Vagina (tissue), 2 donors: Measurements from ENCODE around the gene COL18A1. TPM values are rescaled to one million over a fixed set of nuclear protein-coding genes. Genes with fewer than 3 reads are reported as not detected.

Experiments used
- DNase-seq, 2 donors: peaks; one replicate each; pipeline ENCODE4 v3.0.0-alpha.2; 2017; ENCODE audit errors: extremely low spot score in 2 of 2
- H3K27ac ChIP-seq: fragments of 200-600 bp; sonication (generic); one replicate; pipeline ENCODE4 v1.5.1; 2019
- H3K27me3 ChIP-seq: fragments of 200-600 bp; sonication (generic); one replicate; pipeline ENCODE4 v1.5.1; 2019
- H3K36me3 ChIP-seq, 2 donors: fragments of 200-600 bp; sonication (generic); one replicate each; pipeline ENCODE4 v1.5.1; 2017 to 2019
- H3K4me1 ChIP-seq: fragments of 200-600 bp; sonication (generic); one replicate; pipeline ENCODE4 v1.5.1; 2019
- H3K4me3 ChIP-seq, 2 donors: fragments of 200-600 bp; sonication (generic); 1 replicate in 1 of 2; 2 replicates in 1 of 2; pipeline ENCODE4 v1.5.1; 2016 to 2019
- H3K9me3 ChIP-seq: fragments of 200-600 bp; sonication (generic); one replicate; pipeline ENCODE4 v1.5.1; 2019
- CTCF ChIP-seq, 3 experiments: fragments of 450-650 bp in 2 of 3; fragments of 200-600 bp in 1 of 3; sonication (generic) in 1 of 3; IDR thresholded peaks; one replicate each; pipeline ENCODE4 v1.5.1; 2017 to 2019; ENCODE audit warnings: antibody characterized with exemption in 3 of 3, mild to moderate bottlenecking in 2 of 3, moderate library complexity in 2 of 3
- POLR2A ChIP-seq, 2 donors: fragments of 450-650 bp; IDR thresholded peaks; one replicate each; pipeline ENCODE4 v1.6.1; 2017; ENCODE audit warnings: antibody characterized with exemption in 2 of 2, mild to moderate bottlenecking in 2 of 2, moderate library complexity in 2 of 2
- POLR2AphosphoS5 ChIP-seq, 2 donors: sonication (generic); formaldehyde crosslinking; IDR thresholded peaks; one replicate each; pipeline ENCODE4 v1.9.0; 2017; ENCODE audit warnings: antibody characterized with exemption in 2 of 2, mild to moderate bottlenecking in 2 of 2, low read depth in 1 of 2; ENCODE audit not compliant: insufficient read depth in 1 of 2
- intact Hi-C: fragments of 100-400 bp; cut with DNase I; formaldehyde crosslinking; loops from one replicate; pipeline ENCODE4 v1.15.1; 2023
- total RNA-seq: library from RNA; depleted of rRNA; stranded (reverse); fragments of >200 nt; gene quantifications from one replicate; pipeline ENCODE4 v1.2.3, GENCODE V29; 2016

The COL18A1 gene
- total RNA-seq, 1 donor from 2014 or later, result 86.7 TPM

DNA sequence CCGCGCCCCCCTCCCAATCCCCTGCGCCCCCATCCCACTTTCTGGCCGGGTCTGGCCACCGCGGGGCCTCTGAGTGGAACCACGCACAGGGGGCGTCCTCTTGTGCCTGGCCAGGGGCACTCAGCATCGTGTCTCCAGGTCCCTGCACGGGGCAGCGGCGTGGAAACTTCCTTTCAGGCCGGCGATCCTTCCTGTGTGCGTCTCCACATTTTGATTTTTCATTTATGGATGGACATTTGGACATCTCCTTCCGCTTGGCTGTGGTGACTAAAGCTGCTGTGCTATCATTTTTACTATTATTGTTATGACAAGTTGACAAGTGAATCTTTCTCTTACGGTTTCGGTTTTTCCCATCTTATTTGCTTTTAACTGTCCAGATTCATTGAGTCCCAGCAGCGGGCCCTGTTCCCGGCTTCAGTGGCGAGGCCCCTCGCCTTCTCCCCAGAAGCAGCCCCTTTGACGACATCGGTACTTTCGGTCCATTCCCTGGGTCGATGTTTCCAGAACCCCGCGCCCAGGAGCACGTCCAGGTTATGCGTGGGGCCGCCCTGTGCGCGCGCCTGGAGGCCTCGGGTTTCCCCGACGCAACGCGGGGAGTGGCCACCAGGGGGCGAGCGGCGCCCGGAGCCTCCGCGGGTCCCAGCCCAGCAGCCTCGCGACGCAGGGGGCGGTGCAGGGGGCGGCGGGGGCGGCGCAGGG, 149.7 kb downstream of the COL18A1 start:
- TF ChIP-seq POLR2AphosphoS5 (IDR thresholded peaks at IDR 0.05; ENCODE audit: insufficient read depth in 1 of 2, low read depth in 1 of 2) (peak; percentile 50 to 72), CTCF (IDR thresholded peaks at IDR 0.05) (peak; percentile 69 to 91 (median 91)), POLR2A (IDR thresholded peaks at IDR 0.05) (no peak)
- Histone ChIP-seq H3K27me3 (no peaks in the 10 kb centered on the region), H3K4me3 (peak overlapping the region; percentile 60 to 62), H3K9me3 (no peaks in the 10 kb centered on the region), H3K4me1 (no peaks in the 10 kb centered on the region), H3K36me3 (no peaks in the 10 kb centered on the region), H3K27ac (peak overlapping the region; percentile 83)
- DNase-seq, result no peak
- intact Hi-C loops, result loop anchor here (5.0 to 10.0 kb wide), 2 partner anchors 43 to 260 kb away; no protein-coding TSS in a partner anchor

DNA sequence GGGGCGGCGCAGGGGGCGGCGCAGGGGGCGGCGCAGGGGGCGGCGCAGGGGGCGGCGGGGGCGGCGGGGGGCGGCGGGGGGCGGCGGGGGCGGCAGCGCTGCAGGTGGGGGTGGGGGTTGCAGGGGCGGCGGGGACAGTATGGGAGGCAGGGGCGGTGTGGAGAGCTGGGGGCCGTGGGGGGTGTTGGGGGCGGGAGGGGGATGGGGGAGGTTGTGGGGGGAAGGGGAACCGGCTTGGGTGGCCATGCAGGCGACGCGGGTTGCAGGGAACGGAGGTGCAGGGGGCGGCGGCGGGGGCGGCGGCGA, 150.2 kb downstream of the COL18A1 start:
- TF ChIP-seq POLR2AphosphoS5 (IDR thresholded peaks at IDR 0.05; ENCODE audit: insufficient read depth in 1 of 2, low read depth in 1 of 2) (no peak), CTCF (IDR thresholded peaks at IDR 0.05) (no peak), POLR2A (IDR thresholded peaks at IDR 0.05) (no peak)
- Histone ChIP-seq H3K4me1 (no peaks in the 10 kb centered on the region), H3K9me3 (no peaks in the 10 kb centered on the region), H3K27me3 (no peaks in the 10 kb centered on the region), H3K4me3 (peak overlapping the region; percentile 42 to 61), H3K36me3 (no peaks in the 10 kb centered on the region), H3K27ac (peak overlapping the region; percentile 60)
- DNase-seq, result no peak
- intact Hi-C loops, result loop anchor here (5.0 to 10.0 kb wide), 2 partner anchors 42 to 260 kb away; no protein-coding TSS in a partner anchor

- TF ChIP-seq POLR2AphosphoS5 (IDR thresholded peaks at IDR 0.05; ENCODE audit: insufficient read depth in 1 of 2, low read depth in 1 of 2) (peak in 1 of 2 donors; percentile 74), CTCF (IDR thresholded peaks at IDR 0.05) (peak; percentile 7 to 89 (median 40)), POLR2A (IDR thresholded peaks at IDR 0.05) (peak in 1 of 2 donors; percentile 12)
- no peak for DNase-seq
- Histone ChIP-seq H3K9me3 (no peaks in the 10 kb centered on the region), H3K4me3 (peak overlapping the region; percentile 42 to 61), H3K36me3 (no peaks in the 10 kb centered on the region), H3K27ac (peak overlapping the region; percentile 60), H3K27me3 (no peaks in the 10 kb centered on the region), H3K4me1 (no peaks in the 10 kb centered on the region)
- intact Hi-C loops, result loop anchor here (5.0 to 10.0 kb wide), 2 partner anchors 42 to 259 kb away; no protein-coding TSS in a partner anchor
Observed at GRCh38 chr21:45555557-45556301, 150.8 kb downstream of the COL18A1 start.

GRCh38 chr21:45556302-45556644, 151.3 kb downstream of the COL18A1 start:
- TF ChIP-seq POLR2A (IDR thresholded peaks at IDR 0.05) (no peak), POLR2AphosphoS5 (IDR thresholded peaks at IDR 0.05; ENCODE audit: insufficient read depth in 1 of 2, low read depth in 1 of 2) (no peak), CTCF (IDR thresholded peaks at IDR 0.05) (no peak)
- no peaks in the 10 kb centered on the region for H3K9me3 ChIP-seq
- H3K36me3 ChIP-seq, result no peaks in the 10 kb centered on the region
- intact Hi-C loops, result loop anchor here (5.0 to 10.0 kb wide), 2 partner anchors 41 to 259 kb away; no protein-coding TSS in a partner anchor
- H3K4me1 ChIP-seq, result no peaks in the 10 kb centered on the region
- no peaks in the 10 kb centered on the region for H3K27me3 ChIP-seq
- no peak overlapping the region for H3K27ac ChIP-seq
- H3K4me3 ChIP-seq, result peak overlapping the region; percentile 42 to 61
- no peak for DNase-seq
